ENCODE data around the gene CCDC197.

Gene CCDC197

DNA sequence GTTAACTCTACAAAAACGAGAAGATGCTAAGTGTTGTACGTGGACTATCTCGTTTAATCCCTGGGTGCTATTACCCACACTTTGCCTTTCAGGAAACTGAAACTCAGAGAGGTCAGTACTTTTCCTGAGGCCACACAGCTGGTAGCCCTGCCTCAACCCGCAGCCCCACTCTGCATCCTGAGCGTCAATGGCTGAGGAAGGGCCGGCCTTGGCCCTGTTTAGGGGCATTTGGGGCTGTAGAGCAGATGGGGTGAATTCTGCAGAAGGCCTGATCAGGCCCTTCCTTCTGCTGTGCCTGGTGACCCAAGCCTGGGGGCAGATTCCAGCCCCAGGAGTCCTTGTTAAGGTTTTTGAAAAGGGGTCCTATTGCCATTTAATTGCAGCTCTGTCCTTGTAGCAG, 3.7 kb upstream of the CCDC197 start:
- no peak for DNase-seq (ENCODE audit: low read depth)
- TF ChIP-seq, protein P1, sequence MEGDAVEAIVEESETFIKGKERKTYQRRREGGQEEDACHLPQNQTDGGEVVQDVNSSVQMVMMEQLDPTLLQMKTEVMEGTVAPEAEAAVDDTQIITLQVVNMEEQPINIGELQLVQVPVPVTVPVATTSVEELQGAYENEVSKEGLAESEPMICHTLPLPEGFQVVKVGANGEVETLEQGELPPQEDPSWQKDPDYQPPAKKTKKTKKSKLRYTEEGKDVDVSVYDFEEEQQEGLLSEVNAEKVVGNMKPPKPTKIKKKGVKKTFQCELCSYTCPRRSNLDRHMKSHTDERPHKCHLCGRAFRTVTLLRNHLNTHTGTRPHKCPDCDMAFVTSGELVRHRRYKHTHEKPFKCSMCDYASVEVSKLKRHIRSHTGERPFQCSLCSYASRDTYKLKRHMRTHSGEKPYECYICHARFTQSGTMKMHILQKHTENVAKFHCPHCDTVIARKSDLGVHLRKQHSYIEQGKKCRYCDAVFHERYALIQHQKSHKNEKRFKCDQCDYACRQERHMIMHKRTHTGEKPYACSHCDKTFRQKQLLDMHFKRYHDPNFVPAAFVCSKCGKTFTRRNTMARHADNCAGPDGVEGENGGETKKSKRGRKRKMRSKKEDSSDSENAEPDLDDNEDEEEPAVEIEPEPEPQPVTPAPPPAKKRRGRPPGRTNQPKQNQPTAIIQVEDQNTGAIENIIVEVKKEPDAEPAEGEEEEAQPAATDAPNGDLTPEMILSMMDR (conservative IDR thresholded peaks at IDR 0.05; ENCODE audit: low read depth, low read length) = no peak
- H3K4me3 ChIP-seq (ENCODE audit: low read length) = no peak overlapping the region

DNA sequence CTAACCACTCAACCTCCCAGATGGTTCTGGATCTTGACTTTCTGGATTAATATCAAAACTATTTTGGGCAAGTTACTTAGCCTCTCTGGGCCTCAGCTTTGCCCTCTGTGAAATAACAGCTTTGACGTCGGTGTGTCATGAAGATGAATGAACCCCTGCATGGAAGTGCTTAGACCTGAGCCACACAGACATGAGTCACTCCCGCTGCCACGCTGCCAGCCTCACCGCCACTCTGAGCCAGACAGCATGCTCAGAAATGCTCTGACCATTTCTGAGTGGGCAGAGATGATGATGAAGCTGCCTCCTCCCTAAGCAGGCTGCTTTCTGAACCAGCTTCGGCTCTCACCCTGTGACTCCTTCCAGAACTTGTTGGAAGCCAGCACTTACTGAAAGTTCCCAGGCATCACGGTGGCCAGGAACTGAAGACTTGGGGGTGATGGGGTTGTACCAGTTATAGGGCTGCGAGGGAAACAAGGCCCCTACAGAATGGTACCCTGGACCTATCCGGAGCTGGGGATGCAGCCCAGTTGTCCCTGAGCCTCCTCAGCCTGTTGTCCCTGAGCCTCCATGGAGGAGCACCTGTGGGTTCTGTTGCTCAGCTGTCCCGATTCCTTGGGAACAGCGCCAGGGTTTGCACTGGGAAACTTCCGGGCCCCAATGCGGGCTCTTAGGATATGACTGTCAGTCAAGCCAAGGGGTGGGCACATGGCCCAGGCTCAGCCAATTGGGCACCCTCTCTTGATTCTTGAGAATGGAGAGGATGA, 2.0 kb upstream of the CCDC197 start:
- no peak overlapping the region for H3K4me3 ChIP-seq (ENCODE audit: low read length)
- peak; percentile 60 for DNase-seq (ENCODE audit: low read depth)
- TF ChIP-seq, protein P1 (conservative IDR thresholded peaks at IDR 0.05; ENCODE audit: low read depth, low read length) = no peak

DNA sequence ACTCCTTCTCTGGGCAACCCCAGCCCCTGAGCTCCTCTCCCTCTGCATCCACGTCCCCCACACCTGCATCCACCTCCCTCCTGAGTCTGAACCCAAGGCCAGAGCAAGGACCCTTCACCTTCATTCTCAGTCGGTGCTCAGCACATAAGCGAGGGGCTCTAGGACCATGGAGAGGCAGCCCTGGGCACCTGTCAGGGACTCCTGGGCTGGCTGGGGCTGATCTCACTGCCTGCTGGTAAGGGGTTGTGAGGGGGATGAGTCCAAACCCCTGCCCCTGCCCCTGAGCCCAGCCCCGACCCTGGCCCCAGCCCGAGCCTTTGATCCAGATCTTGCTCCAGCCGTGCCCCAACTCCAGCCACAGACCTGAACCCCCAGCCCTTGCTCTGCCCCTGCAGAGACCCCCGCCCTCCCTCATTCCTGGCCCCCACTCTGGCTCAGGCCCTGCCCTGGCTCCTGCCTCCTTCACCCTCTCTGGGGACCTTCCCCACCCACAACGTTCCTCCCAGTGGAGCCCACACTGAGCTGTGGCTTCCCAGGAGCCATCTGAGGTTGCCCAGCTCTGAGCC, 888 bp upstream of the CCDC197 start:
- H3K4me3 ChIP-seq (ENCODE audit: low read length) = no peak overlapping the region
- no peak for DNase-seq (ENCODE audit: low read depth)
- TF ChIP-seq, protein P1 (conservative IDR thresholded peaks at IDR 0.05; ENCODE audit: low read depth, low read length) = no peak

DNA sequence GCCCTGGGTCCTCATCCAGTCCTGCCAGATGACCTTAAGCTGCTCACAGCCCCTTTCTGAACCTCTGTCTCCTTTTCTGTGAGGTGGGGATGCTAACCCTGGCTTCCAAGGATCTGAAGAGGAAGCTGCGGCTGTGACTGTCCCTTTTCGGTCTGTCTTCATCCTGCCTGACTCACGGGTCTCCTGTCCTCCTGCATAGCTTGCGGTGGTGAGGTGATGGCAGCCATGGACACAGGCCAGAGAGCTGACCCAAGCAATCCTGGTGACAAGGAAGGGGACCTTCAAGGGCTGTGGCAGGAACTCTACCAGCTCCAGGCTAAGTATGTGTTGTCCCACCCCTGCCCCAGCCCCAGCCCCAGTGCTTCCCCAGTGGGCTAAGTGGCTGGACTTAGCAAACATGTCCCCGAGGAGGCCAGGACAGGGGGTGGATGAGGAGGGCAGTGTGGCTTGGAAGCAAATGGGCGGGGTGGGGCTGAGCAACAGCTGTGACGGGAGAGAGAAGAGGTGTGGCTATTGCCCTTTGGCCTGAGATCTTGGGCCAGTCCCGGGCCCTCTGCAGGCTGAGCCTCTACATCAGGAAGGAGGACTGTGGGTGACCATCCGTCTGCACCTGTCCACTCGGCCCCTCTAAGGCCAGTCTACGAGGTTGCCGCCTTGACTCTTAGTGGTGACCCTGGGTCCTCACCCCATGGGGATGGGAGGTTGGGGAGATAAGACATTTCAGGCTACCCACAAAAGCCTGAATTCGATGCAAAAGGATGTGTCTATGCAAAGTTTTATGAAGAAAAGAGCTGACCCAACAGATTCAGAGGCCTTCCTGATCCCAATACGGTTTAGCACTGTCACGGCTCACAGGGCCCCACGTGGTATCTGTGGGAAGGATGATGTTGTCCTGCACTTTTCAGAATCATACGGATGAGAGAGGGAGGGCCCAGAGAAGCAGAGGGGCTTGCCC, 1.1 kb downstream of the CCDC197 start:
- DNase-seq (ENCODE audit: low read depth) = no peak
- TF ChIP-seq, protein P1 (conservative IDR thresholded peaks at IDR 0.05; ENCODE audit: low read depth, low read length) = no peak
- no peak overlapping the region for H3K4me3 ChIP-seq (ENCODE audit: low read length)

DNA sequence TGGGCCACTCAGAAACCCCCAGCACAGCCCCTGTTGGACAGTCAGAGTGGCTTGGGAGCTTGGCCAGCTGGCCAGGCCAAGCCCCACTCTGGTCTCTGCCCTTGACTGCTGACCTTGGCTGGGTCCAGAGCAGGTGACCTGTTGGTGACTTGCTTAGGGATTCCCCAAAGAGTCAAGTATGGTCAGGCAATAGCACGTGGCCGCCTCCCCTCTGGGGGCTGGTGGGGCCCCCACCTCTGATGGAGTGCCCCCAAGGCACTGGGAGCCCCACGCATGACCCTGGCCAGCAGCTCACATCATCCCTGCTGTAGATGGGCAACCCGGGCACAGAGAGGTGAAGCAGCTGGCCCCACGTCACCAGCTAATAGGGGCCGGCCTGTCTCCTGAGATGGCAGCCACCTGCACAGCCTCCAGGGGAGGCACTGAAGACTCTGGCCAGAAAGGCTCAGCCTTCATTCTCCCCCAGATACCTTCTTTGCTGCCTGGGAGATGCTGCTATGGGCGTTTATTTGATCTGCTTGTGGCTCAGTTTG, 1.8 kb downstream of the CCDC197 start:
- DNase-seq (ENCODE audit: low read depth) = no peak
- TF ChIP-seq, protein P1 (conservative IDR thresholded peaks at IDR 0.05; ENCODE audit: low read depth, low read length) = no peak
- no peak overlapping the region for H3K4me3 ChIP-seq (ENCODE audit: low read length)

DNA sequence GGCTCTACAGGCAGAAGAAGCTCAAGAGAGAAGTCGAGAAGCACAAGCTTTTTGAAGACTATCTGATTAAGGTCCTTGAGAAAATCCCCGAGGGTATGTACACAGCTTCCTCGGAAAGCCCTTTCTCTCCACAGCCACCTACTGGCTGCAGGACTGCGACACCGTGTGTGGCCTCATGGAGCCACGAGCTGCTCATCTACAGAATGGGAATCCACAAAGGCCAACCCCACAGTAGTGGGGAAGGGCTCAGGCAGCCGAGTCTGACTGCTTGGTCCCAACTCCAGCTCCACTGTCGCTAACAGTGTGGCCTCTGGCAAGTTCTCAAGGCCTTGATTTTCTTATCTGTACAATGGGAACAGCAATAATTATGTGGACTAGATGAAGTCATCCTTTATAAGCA, 2.5 kb downstream of the CCDC197 start:
- H3K4me3 ChIP-seq (ENCODE audit: low read length) = no peak overlapping the region
- TF ChIP-seq, protein P1 (conservative IDR thresholded peaks at IDR 0.05; ENCODE audit: low read depth, low read length) = no peak
- no peak for DNase-seq (ENCODE audit: low read depth)
